Colon (tissue), 2 donors: ENCODE measurements around the gene ASB4.
"Not testable (repeated sequence)": the region's sequence is repeated elsewhere in the genome, so short reads cannot be mapped to it uniquely, and the experiment has no call there.

Experiments used
- FAIRE-seq: peaks from 2 replicates; lab custom pipeline; 2012; peaks lifted over from hg19 to GRCh38; lab: Jason Lieb, UNC
- donor health status: control.
- donor health status: control.

ASB4 gene

GRCh38 chr7:95485391-95486123 lies at the start of gene ASB4:
Gene ASB4, plus strand, starts transcription at chr7:95485943. Its CDS starts 29 bp downstream, at chr7:95485972.
- FAIRE-seq, result no peak

GRCh38 chr7:95436407-95436806 lies 49.3 kb upstream of the ASB4 start:
- no peak for FAIRE-seq

GRCh38 chr7:95440394-95441038 lies 45.2 kb upstream of the ASB4 start:
- no peak for FAIRE-seq

GRCh38 chr7:95441042-95441823 lies 44.5 kb upstream of the ASB4 start:
- no peak for FAIRE-seq

GRCh38 chr7:95444796-95445195 lies 40.9 kb upstream of the ASB4 start:
- FAIRE-seq, result no peak

- no peak for FAIRE-seq
These were observed 39.1 kb upstream of the ASB4 start for GRCh38 chr7:95446618-95447017.

- FAIRE-seq, result no peak
These were observed 31.2 kb upstream of the ASB4 start for GRCh38 chr7:95454438-95455045.

- no peak for FAIRE-seq
These were observed 27.8 kb upstream of the ASB4 start for GRCh38 chr7:95457947-95458346.

GRCh38 chr7:95460653-95461052 lies 25.1 kb upstream of the ASB4 start:
- not testable (repeated sequence) for FAIRE-seq

GRCh38 chr7:95467912-95468607 lies 17.7 kb upstream of the ASB4 start:
- no peak for FAIRE-seq

- no peak for FAIRE-seq
These were observed 16.6 kb upstream of the ASB4 start for GRCh38 chr7:95469187-95469586.

- FAIRE-seq, result no peak
These were observed 15.9 kb upstream of the ASB4 start for GRCh38 chr7:95469848-95470247.

GRCh38 chr7:95470452-95470851 lies 15.3 kb upstream of the ASB4 start:
- FAIRE-seq, result no peak

GRCh38 chr7:95471071-95471470 lies 14.7 kb upstream of the ASB4 start:
- FAIRE-seq, result no peak

GRCh38 chr7:95472581-95473161 lies 13.1 kb upstream of the ASB4 start:
- FAIRE-seq, result no peak

- no peak for FAIRE-seq
These were observed 12.3 kb upstream of the ASB4 start for GRCh38 chr7:95473276-95473985.

- FAIRE-seq, result no peak
These were observed 9.5 kb upstream of the ASB4 start for GRCh38 chr7:95476072-95476847.

- FAIRE-seq, result peak; percentile 60
These were observed 8.7 kb upstream of the ASB4 start for GRCh38 chr7:95476904-95477594.

GRCh38 chr7:95478272-95479037 lies 7.3 kb upstream of the ASB4 start:
- FAIRE-seq, result no peak
